Caki2 (cell line): ENCODE results near the gene NAP1L1. TPM values are rescaled to one million over a fixed set of nuclear protein-coding genes. Genes with fewer than 3 reads are reported as not detected.
A peak's percentile ranks its signal among the peaks of the same experiment; 100 is the strongest.

ENCODE experiments used
- DNase-seq: peaks from one replicate; pipeline ENCODE4 v3.0.0-alpha.2; 2015; ENCODE audit warnings: low read depth
- in situ Hi-C: cut with HindIII; loops from 2 replicates; pipeline ENCODE4 v1.10.0; 2016; ENCODE audit warnings: low sequenced_read_pairs, low pct_unique_long_range_greater_than_20kb, mixed read lengths
- total RNA-seq: library from RNA; depleted of rRNA; stranded (reverse); fragments of >200 nt; shearing (Covaris generic); gene quantifications from 2 replicates; pipeline ENCODE4 v1.2.3, GENCODE V29; 2014; ENCODE audit warnings: low replicate concordance; rRNA removed

Gene NAP1L1
- 585 and 643 TPM in 2 replicates for total RNA-seq

DNA sequence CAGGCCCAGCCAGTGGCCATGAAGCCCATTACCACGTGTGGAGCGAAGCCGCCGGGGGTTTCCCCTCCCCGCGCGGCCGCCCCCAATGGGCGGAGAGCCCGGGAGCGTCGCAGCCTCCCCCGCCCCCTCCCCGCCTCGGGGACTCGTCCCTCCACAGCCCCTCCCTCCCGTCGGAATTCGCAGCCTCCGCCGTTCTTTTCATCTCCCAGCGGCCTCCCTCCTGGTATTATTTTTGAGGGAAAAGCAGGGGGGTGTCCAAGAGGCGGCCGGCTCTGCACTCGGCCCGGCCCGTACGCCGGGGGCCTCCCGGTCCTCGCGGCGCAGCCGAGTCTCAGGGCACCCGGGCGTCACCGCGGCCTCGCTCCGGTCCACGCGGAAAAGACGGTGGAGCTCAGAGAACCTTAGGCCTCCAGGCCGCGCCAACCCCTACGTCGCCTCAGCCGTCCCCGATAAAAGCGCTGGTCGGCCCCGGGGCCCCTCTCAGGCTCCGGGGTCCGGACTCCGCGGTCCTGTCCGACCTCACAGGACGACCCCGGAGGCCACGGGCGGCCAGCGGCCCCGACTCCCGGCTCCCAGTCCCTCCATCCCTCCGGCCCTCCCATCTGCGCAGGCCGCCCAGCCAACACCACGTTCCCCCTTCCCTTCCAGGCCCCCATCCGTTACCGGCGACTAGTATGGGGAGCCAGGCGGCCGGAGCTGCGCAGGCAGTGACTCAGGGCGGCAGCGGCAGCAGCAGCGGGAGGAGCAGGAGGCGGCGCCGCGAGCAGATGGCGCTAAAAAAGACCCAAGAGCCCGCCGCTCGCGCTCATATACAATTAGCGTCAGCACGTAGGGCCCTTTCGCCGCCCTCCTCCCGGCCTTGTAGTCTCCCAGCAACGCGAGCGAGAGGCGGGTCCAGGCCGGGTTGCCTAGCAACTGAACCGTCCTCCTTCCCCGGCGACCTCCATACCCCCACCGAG lies at the start of gene NAP1L1:
Gene NAP1L1 (minus strand): TSS at position 782 of the 959 bp plus-strand sequence. CDS start 10,466 bp downstream, outside the sequence.
- DNase-seq, result peak; percentile 100

DNA sequence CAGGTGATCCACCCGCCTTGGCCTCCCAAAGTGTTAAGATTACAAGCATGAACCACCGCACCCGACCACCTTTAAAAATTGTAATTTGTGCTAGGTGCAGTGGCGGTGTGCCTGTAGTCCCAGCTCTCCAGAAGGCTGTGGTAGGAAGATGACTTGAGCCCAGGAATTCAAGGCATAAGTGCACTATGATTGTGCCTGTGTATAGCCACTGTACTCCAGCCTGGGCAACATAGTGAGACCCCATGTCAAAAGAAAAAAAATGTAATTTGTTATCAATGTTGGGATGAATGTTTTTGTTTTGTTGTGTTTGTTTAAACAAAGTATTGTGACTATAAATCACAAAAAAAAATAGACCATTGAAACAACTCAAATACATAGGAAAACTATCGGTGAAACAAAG lies 43.1 kb upstream of the NAP1L1 start:
- in situ Hi-C loops, result no loop called here
- no peak for DNase-seq

More for the DNA sequence above, at the start of gene NAP1L1:
- in situ Hi-C loops, result no loop called here

DNA sequence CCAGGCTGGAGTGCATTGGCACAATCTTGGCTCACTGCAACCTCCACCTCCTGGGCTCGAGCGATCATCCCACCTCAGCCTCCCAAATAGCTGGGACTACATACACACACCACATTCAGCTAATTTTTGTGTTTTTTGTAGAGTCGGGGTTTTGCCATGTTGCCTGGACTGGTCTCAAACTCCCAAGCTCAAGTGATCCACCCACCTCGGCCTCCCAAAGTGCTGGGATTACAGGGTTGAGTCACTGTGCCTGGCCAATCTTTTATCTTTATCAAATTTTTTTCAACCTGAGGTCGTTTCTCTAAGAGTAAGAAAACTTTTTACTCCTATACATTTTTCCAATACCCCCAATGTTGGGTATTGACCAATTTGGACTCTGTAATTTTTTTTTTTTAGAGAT lies 40.0 kb upstream of the NAP1L1 start:
- in situ Hi-C loops, result no loop called here
- DNase-seq, result no peak

GRCh38 chr12:76123259-76124212 lies 39.1 kb upstream of the NAP1L1 start:
- in situ Hi-C loops, result no loop called here

GRCh38 chr12:76119887-76120286 lies 35.4 kb upstream of the NAP1L1 start:
- DNase-seq, result no peak

More at GRCh38 chr12:76123259-76124212, 39.1 kb upstream of the NAP1L1 start:
- no peak for DNase-seq

DNA sequence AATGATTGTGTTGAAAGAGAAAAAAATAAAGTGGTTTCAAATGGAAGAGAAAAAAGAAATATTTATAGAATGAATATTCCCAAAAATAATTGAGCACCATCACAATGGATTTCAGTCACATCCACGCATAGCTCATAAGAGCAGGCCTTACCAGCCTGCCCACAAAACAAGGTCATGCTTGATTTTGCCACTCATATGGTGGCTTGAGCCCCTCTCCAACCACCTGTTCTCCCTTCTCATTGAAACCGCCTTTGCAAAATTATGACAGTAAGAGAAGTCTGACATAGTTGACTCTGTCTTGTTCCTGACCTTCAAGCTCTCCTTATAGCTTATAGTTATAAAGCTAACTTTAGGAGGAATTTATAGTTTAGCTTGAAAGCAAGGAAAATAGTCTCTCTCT lies 33.3 kb upstream of the NAP1L1 start:
- DNase-seq, result no peak
- in situ Hi-C loops, result no loop called here

More at GRCh38 chr12:76119887-76120286, 35.4 kb upstream of the NAP1L1 start:
- in situ Hi-C loops, result no loop called here

DNA sequence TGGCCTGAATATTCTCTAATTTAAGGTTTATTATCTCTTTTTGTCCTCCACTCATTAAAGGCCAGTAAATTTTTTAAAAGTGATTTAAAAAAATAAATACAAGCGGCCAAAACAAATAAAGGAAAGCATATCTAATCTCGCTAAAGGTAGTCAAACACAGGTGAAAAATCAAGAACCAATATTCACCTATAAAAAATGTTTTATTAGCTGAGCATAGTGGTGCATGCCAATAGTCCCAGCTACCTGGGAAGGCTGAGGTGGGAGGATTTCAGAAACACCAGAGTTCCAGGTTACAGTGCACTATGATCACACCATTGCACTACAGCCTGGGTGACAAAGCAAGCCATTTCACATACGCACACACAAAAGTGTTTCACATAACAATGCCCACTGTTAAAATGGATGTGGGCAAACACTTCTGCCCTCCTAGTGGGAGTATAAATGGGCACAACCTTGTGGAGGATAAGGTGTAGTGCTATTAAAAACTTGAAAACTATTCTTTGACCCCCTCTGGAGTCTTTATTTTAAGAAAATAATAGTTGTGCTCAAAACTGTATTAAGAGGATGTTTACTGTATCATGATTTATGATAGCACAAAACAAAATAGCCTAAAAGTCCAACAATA lies 32.7 kb upstream of the NAP1L1 start:
- in situ Hi-C loops, result no loop called here
- DNase-seq, result no peak

- in situ Hi-C loops, result no loop called here
- no peak for DNase-seq
Measured at GRCh38 chr12:76113800-76114757, 29.6 kb upstream of the NAP1L1 start.

- DNase-seq, result no peak
Measured at GRCh38 chr12:76111209-76111749, 26.8 kb upstream of the NAP1L1 start.

GRCh38 chr12:76109879-76110278 lies 25.4 kb upstream of the NAP1L1 start:
- no peak for DNase-seq
- in situ Hi-C loops, result no loop called here

More at GRCh38 chr12:76111209-76111749, 26.8 kb upstream of the NAP1L1 start:
- in situ Hi-C loops, result no loop called here

- in situ Hi-C loops, result no loop called here
Measured at GRCh38 chr12:76108356-76108755, 23.9 kb upstream of the NAP1L1 start.

GRCh38 chr12:76106631-76107030 lies 22.1 kb upstream of the NAP1L1 start:
- no peak for DNase-seq
- in situ Hi-C loops, result no loop called here

More at GRCh38 chr12:76108356-76108755, 23.9 kb upstream of the NAP1L1 start:
- no peak for DNase-seq

- in situ Hi-C loops, result no loop called here
Measured at GRCh38 chr12:76103958-76104357, 19.5 kb upstream of the NAP1L1 start.

DNA sequence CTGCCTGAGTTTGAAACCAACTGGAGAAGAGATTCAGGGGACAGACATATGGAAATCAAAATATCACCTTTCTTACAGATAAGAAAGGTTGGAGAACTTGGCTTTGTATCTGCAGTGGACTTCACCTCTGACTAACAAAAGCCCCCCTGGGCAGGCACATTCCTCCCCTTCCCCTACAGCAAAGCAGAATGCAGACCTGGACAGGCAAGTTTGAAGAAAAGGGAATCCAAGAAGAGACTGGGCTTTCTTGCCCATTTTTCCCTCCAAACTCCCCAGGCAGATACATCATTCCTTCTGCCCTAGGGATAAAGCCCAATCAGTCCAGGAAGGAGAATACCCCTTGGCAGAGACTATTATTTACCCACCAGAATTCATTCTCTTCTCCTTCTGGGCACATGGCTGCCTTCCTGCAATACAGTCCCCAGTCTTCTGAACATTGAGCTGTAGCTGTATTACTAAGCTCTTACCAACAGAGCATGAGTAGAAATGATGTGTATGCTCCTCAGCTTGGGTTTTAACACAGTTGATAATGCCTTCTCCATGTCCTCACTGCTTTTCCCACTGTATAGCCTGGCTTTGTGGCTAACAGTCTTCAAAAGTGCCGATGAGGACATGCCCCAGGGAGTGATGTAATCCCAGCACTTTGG lies 17.4 kb upstream of the NAP1L1 start:
- no peak for DNase-seq
- in situ Hi-C loops, result no loop called here

More at GRCh38 chr12:76103958-76104357, 19.5 kb upstream of the NAP1L1 start:
- no peak for DNase-seq

- in situ Hi-C loops, result no loop called here
- DNase-seq, result no peak
Measured at GRCh38 chr12:76096079-76096646, 11.7 kb upstream of the NAP1L1 start.

DNA sequence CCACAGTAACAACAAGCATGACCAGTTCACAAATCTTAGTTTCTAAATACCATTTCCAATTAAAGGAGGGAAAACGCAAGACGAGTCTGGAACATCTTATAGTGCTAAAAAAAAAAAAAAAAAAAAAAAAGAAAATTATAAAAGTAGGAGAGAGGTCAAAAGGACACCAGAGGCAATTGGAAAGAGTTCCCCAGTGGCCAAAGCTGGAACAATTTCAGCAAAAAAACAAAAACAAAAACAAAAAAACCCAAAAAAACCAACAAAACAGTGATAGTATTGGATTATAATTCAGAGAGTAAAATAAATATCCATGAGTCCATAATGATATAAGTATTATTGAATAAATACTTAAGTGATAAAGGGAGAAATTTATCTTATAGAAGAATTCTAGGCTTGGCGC lies 10.3 kb upstream of the NAP1L1 start:
- in situ Hi-C loops, result no loop called here
- DNase-seq, result no peak
